HCT116 (cell line): ENCODE results near the gene AK5. TPM values are rescaled to one million over a fixed set of nuclear protein-coding genes. Genes with fewer than 3 reads are reported as not detected.

Experiments
- ATAC-seq: fragments of 200-7000 bp; cut with Tn5 transposase; 2 replicates; pipeline ENCODE4 v1.9.1; 2020; ENCODE audit warnings: mild to moderate bottlenecking, moderate library complexity
- BruUV-seq: library from RNA; stranded (reverse); fragments of 400-500 nt; replicated peaks from 2 replicates; lab custom pipeline; 2021; lab: Mats Ljungman, UMichigan
- CTCF ChIA-PET: fragments of 300-600 bp; sonication (Branson Sonifier 250); formaldehyde crosslinking; loops from one replicate; lab custom pipeline; 2021; ENCODE audit warnings: antibody characterized with exemption; lab: Charles Lee
- POLR2A ChIA-PET: fragments of 300-600, 350-600 bp; sonication (Branson Sonifier 250); formaldehyde crosslinking; loops from one replicate; lab custom pipeline; 2021; ENCODE audit warnings: antibody characterized with exemption; lab: Charles Lee
- RAD21 ChIA-PET, 2 experiments: fragments of 300-600 bp; sonication (Branson Sonifier 250); formaldehyde crosslinking; loops; one replicate each; lab custom pipeline; 2023; ENCODE audit warnings: low total read pairs in 2 of 2; ENCODE audit not compliant: uncharacterized antibody in 2 of 2, unreplicated experiment in 2 of 2, low non-redundant PET in 1 of 2; lab: Charles Lee
- DNase-seq: peaks from one replicate; pipeline ENCODE4 v3.0.0-alpha.2; 2010; ENCODE audit warnings: low read depth, low spot score
- H2AFZ ChIP-seq: fragments of 200-600 bp; shearing (Covaris generic), sonication (generic); 2 replicates; pipeline ENCODE4 v1.6.1; 2017; ENCODE audit warnings: low read depth, mixed run types, mixed read lengths, antibody characterized with exemption, low read length; ENCODE audit not compliant: poor library complexity, severe bottlenecking
- H3K27ac ChIP-seq: 2 replicates; pipeline ENCODE4 v1.5.1; 2012; ENCODE audit warnings: low read depth, low read length
- H3K27me3 ChIP-seq: fragments of 200-600 bp; sonication (generic); 2 replicates; pipeline ENCODE4 v1.6.1; 2016; ENCODE audit warnings: mixed run types, low read length, mixed read lengths; ENCODE audit not compliant: insufficient read depth
- H3K36me3 ChIP-seq, 2 experiments: fragments of 200-500 bp in 1 of 2; fragments of 200-600 bp in 1 of 2; sonication (Bioruptor generic) in 1 of 2; sonication (generic) in 1 of 2; 2 replicates each; pipeline versions ENCODE4 v1.5.1 to v1.6.1; 2014 to 2016; ENCODE audit warnings: low read length in 2 of 2, inconsistent platforms in 1 of 2, mixed read lengths in 1 of 2, mixed run types in 1 of 2; ENCODE audit not compliant: insufficient read depth in 2 of 2, control insufficient read depth in 1 of 2
- H3K4me1 ChIP-seq, 2 experiments: fragments of 200-600 bp in 1 of 2; sonication (generic) in 1 of 2; 2 replicates each; pipeline versions ENCODE4 v1.5.1 to v1.6.1; 2012 to 2017; ENCODE audit warnings: low read length in 2 of 2, inconsistent platforms in 1 of 2, mild to moderate bottlenecking in 1 of 2, mixed read lengths in 1 of 2, mixed run types in 1 of 2, moderate library complexity in 1 of 2; ENCODE audit not compliant: insufficient read depth in 2 of 2, control insufficient read depth in 1 of 2
- H3K4me2 ChIP-seq: fragments of 200-600 bp; sonication (generic); 2 replicates; pipeline ENCODE4 v1.6.1; 2017; ENCODE audit warnings: mixed run types, low read length, mixed read lengths
- H3K4me3 ChIP-seq, 2 experiments: fragments of 200-600 bp in 1 of 2; sonication (generic) in 1 of 2; replicated peaks in 1 of 2; 2 replicates each; pipeline ENCODE4 v1.5.1; 2011 to 2016; ENCODE audit warnings: low read length in 2 of 2, control low read depth in 1 of 2, low read depth in 1 of 2, mild to moderate bottlenecking in 1 of 2, mixed read lengths in 1 of 2, mixed run types in 1 of 2
- H3K79me2 ChIP-seq: fragments of 200-600 bp; sonication (generic); 2 replicates; pipeline ENCODE4 v1.6.1; 2017; ENCODE audit warnings: mild to moderate bottlenecking, mixed run types, low read length, moderate library complexity, mixed read lengths; ENCODE audit not compliant: insufficient read depth
- H3K9ac ChIP-seq: fragments of 200-600 bp; sonication (generic); 2 replicates; pipeline ENCODE4 v1.6.1; 2016; ENCODE audit warnings: low read length, mixed read lengths
- H3K9me2 ChIP-seq: fragments of 200-600 bp; sonication (generic), shearing (Covaris generic); 2 replicates; pipeline ENCODE4 v1.6.1; 2017; ENCODE audit warnings: mixed run types, mild to moderate bottlenecking, moderate library complexity; ENCODE audit not compliant: insufficient read depth
- H3K9me3 ChIP-seq, 2 experiments: fragments of 200-500 bp in 1 of 2; fragments of 200-600 bp in 1 of 2; sonication (Bioruptor generic) in 1 of 2; sonication (generic) in 1 of 2; 2 replicates each; pipeline ENCODE4 v1.6.1; 2014 to 2017; ENCODE audit warnings: low read length in 2 of 2, mixed read lengths in 2 of 2, inconsistent platforms in 1 of 2, low read depth in 1 of 2, mild to moderate bottlenecking in 1 of 2, mixed run types in 1 of 2, moderate library complexity in 1 of 2; ENCODE audit not compliant: control insufficient read depth in 1 of 2, insufficient read depth in 1 of 2
- H4K20me1 ChIP-seq: fragments of 200-600 bp; sonication (generic), shearing (Covaris generic); 2 replicates; pipeline ENCODE4 v1.6.1; 2017; ENCODE audit warnings: mixed run types, mild to moderate bottlenecking, moderate library complexity; ENCODE audit not compliant: insufficient read depth
- CBX3 ChIP-seq: IDR thresholded peaks from 2 replicates; pipeline ENCODE4 v1.6.1; 2012; ENCODE audit warnings: low read depth
- EGR1 ChIP-seq: IDR thresholded peaks from 2 replicates; pipeline ENCODE4 v1.6.1; 2012; ENCODE audit warnings: low read depth
- ELF1 ChIP-seq: IDR thresholded peaks from 2 replicates; pipeline ENCODE4 v1.6.1; 2012; ENCODE audit warnings: low read depth, borderline replicate concordance
- FOSL1 ChIP-seq: IDR thresholded peaks from 2 replicates; pipeline ENCODE4 v1.6.1; 2012; ENCODE audit warnings: low read depth
- JUND ChIP-seq: IDR thresholded peaks from 2 replicates; pipeline ENCODE4 v1.6.1; 2012
- POLR2A ChIP-seq: IDR thresholded peaks from 2 replicates; pipeline ENCODE4 v1.7.0; 2011; ENCODE audit warnings: borderline replicate concordance; ENCODE audit not compliant: insufficient read depth, insufficient read length; ENCODE audit errors: extremely low read depth
- POLR2AphosphoS5 ChIP-seq: IDR thresholded peaks from 2 replicates; pipeline ENCODE4 v1.6.1; 2011; ENCODE audit warnings: mild to moderate bottlenecking, low read depth, low read length, moderate library complexity
- RAD21 ChIP-seq: IDR thresholded peaks from 2 replicates; pipeline ENCODE4 v1.6.1; 2012; ENCODE audit warnings: low read depth, mild to moderate bottlenecking
- SIN3A ChIP-seq: IDR thresholded peaks from 2 replicates; pipeline ENCODE4 v1.6.1; 2012; ENCODE audit warnings: low read depth
- SP1 ChIP-seq: IDR thresholded peaks from 2 replicates; pipeline ENCODE4 v1.6.1; 2012; ENCODE audit warnings: low read depth
- TCF7L2 ChIP-seq: IDR thresholded peaks from 2 replicates; pipeline ENCODE4 v1.7.0; 2011; ENCODE audit warnings: borderline replicate concordance, inconsistent platforms; ENCODE audit not compliant: insufficient read depth, insufficient read length; ENCODE audit errors: extremely low read depth
- YY1 ChIP-seq: IDR thresholded peaks from 2 replicates; pipeline ENCODE4 v1.6.1; 2011; ENCODE audit warnings: low read length, low read depth, moderate library complexity, mild to moderate bottlenecking; ENCODE audit not compliant: insufficient replicate concordance; ENCODE audit errors: extremely low read depth
- ZFX ChIP-seq: fragments of 450-650 bp; IDR thresholded peaks from 2 replicates; pipeline ENCODE4 v1.6.1; 2017
- ZNF274 ChIP-seq: fragments of 200-500 bp; sonication (Bioruptor generic); IDR thresholded peaks from 2 replicates; pipeline ENCODE4 v1.6.1; 2014; ENCODE audit warnings: mild to moderate bottlenecking, low read depth, low read length, inconsistent platforms
- intact Hi-C: fragments of 100-400 bp; cut with micrococcal nuclease; formaldehyde crosslinking; loops from 2 replicates; pipeline ENCODE4 v1.10.0; 2022
- total RNA-seq: library from RNA; stranded (reverse); gene quantifications from one replicate; pipeline ENCODE4 v1.2.1, GENCODE V29; 2021; ENCODE audit not compliant: unreplicated experiment
- TF ChIP-seq, protein P1 (sequence below): IDR thresholded peaks from 2 replicates; pipeline ENCODE4 v1.6.1; 2011; ENCODE audit warnings: mild to moderate bottlenecking, low read length, moderate library complexity; ENCODE audit not compliant: insufficient replicate concordance; ENCODE audit errors: extremely low read depth
- TF ChIP-seq, protein P2 (sequence below): IDR thresholded peaks from 2 replicates; pipeline ENCODE4 v1.6.1; 2012
- TF ChIP-seq, protein P3 (sequence below): IDR thresholded peaks from 2 replicates; pipeline ENCODE4 v1.6.1; 2012

Gene AK5
- total RNA-seq, 1 experiment from 2014 or later: 0.22 TPM

DNA sequence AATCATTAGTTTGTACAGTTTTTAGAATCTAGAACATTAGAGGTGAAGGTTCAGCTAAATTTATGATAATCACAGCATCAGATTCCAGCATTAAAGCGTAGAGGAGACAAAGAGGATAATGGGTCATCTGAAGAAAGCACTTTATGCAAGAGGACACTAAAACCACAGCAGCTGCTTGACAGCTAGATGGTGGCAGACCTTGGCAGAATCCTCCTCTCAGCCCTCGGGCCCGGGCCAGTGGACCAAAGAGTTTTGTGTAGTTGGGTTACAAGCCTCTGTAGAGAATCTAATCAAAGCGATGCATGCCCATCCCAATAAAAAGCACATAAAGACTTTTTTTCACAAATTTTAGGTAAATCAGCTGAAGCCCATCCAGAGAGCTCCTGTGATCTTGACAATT lies 59.4 kb downstream of the AK5 start:
- Histone ChIP-seq H2AFZ (no peak overlapping the region), H4K20me1 (no peaks in the 10 kb centered on the region), H3K9me2 (no peaks in the 10 kb centered on the region), H3K9me3 (no peaks in the 10 kb centered on the region), H3K4me2 (no peak overlapping the region), H3K27ac (no peak overlapping the region), H3K79me2 (no peaks in the 10 kb centered on the region), H3K27me3 (no peaks in the 10 kb centered on the region), H3K4me1 (no peaks in the 10 kb centered on the region), H3K4me3 (no peak overlapping the region), H3K36me3 (no peaks in the 10 kb centered on the region), H3K9ac (no peak overlapping the region)
- ATAC-seq: no peak
- ChIA-PET RAD21 (no interaction called here), CTCF (no interaction called here), POLR2A (no interaction called here)
- no peak for TF ChIP-seq ELF1
- TF ChIP-seq, protein P1, sequence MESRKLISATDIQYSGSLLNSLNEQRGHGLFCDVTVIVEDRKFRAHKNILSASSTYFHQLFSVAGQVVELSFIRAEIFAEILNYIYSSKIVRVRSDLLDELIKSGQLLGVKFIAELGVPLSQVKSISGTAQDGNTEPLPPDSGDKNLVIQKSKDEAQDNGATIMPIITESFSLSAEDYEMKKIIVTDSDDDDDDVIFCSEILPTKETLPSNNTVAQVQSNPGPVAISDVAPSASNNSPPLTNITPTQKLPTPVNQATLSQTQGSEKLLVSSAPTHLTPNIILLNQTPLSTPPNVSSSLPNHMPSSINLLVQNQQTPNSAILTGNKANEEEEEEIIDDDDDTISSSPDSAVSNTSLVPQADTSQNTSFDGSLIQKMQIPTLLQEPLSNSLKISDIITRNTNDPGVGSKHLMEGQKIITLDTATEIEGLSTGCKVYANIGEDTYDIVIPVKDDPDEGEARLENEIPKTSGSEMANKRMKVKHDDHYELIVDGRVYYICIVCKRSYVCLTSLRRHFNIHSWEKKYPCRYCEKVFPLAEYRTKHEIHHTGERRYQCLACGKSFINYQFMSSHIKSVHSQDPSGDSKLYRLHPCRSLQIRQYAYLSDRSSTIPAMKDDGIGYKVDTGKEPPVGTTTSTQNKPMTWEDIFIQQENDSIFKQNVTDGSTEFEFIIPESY: no peak
- TF ChIP-seq, protein P2, sequence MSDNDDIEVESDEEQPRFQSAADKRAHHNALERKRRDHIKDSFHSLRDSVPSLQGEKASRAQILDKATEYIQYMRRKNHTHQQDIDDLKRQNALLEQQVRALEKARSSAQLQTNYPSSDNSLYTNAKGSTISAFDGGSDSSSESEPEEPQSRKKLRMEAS: no peak
- TF ChIP-seq ZFX: no peak
- no peak for TF ChIP-seq SP1
- TF ChIP-seq RAD21: no peak
- TF ChIP-seq POLR2A: no peak
- TF ChIP-seq EGR1: no peak
- no peak for TF ChIP-seq CBX3
- no peak for TF ChIP-seq SIN3A
- TF ChIP-seq ZNF274: no peak
- TF ChIP-seq TCF7L2: no peak
- TF ChIP-seq JUND: no peak
- TF ChIP-seq POLR2AphosphoS5: no peak
- TF ChIP-seq, protein P3, sequence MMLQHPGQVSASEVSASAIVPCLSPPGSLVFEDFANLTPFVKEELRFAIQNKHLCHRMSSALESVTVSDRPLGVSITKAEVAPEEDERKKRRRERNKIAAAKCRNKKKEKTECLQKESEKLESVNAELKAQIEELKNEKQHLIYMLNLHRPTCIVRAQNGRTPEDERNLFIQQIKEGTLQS: no peak
- no peak for TF ChIP-seq YY1
- TF ChIP-seq FOSL1: no peak
- intact Hi-C loops: no loop called here
- no peak for DNase-seq
- no TSS peak for BruUV-seq
